GM21423 (cell line): ENCODE results near the gene DNASE2B.

Experiments
- ATAC-seq: cut with Tn5 transposase; IDR thresholded peaks from one replicate; pipeline ENCODE4 v1.9.1; 2021; ENCODE audit warnings: mild to moderate bottlenecking, moderate library complexity; ENCODE audit not compliant: unreplicated experiment

The DNASE2B gene

DNA sequence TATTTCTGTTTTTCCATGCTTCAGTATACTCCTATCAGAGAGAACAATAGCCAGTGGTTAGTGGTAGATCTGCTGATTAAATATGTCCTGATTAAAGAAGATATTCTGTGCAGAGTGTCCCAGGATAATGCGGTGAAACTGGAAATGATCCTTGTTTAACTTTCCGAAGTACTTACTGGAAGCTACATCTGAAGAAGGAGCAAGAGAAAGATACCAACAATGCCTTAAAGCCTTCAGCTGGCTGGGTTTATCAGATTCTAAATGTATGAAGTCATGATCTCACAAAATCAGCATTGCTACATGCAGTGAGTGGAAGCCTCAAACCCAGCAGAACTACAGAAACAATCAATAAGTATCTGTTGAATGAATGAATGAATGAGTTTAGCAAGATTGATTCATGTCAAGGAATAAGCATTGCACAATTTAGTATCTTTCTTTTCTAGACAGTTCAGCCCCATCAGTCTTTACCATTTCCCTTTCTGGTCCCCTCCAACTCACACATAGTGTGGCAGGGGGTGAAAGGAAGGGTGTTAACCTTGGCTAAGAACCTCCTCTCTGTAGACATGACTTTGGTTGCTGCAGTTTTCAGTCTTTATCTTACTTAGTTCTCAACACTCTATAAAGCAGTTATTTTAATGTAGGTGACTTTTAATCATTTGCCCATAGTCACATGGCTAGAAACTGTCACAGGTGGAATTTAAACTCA, 24.7 kb upstream of the DNASE2B start:
- ATAC-seq, result no peak

DNA sequence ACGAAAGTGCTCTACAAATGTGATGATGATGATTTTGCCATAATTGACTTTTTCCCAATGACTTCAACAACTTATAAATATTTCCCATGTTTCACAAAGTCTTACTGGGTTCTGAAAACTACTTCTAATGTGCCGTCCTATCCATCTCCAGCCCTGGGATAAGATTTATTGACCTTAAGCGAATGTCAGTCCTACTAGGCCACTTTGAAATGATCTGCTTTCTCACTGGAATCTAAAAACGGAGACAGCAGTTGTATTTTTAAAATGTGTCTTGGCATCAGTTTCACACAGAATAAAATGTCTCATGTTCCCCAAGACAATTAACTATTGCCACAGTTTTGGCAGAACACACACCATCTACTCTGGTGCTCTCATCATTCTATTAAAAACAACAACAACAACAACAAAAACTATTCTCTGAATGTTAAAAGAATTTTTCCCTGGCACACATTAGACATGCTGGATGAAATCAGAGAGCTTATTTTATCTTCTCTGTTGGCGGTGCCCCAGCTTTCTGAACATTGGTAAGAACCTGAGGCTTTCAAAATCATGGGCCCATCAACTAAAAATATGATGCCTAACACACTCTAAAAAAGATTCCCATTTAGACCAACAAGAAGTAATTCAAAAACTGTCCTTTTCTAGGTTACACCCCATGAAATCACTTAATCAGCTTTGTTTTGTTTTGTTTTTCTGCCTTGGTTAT, 23.1 kb upstream of the DNASE2B start:
- no peak for ATAC-seq

DNA sequence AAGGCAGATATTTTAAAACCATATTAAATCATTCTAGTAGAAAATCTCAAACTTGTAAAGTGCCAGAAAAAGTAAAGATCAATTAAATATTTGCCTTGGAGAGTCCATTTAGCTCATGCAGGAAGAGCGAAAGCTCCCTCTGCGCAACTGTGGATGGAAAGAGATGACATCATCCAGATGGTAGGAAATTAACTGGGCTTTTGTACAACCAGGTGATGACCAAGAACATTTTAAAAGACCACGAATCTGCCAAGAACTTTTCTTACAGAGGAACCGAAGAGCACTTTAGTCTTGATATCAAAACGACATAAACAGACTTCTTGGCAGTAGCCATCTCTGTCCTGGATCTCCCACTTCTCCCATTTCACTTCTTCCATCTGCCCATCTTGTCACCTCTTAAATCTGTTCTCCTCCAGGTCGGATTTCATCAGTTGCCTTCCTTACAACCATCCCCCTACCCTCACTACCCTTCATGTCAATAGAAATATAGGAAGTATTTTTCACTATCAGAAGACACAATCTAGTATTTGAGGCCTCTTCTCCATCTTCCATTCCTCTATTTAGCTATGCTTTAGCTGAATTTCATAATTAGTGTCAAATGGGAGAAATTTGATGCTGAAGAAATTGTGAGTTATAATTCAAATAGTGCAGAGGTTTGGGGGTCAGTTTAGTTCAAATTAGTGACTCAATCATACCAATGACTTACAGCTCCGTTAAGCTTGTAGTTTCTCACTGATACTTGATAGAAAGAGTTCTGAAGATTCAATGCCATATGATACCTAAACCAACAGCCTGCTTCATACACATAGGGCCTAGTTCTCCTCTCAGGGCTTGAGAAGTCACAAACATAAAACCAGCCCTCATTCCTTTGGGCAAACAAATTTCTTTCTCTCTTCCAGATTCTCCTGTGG, 22.0 kb upstream of the DNASE2B start:
- no peak for ATAC-seq

DNA sequence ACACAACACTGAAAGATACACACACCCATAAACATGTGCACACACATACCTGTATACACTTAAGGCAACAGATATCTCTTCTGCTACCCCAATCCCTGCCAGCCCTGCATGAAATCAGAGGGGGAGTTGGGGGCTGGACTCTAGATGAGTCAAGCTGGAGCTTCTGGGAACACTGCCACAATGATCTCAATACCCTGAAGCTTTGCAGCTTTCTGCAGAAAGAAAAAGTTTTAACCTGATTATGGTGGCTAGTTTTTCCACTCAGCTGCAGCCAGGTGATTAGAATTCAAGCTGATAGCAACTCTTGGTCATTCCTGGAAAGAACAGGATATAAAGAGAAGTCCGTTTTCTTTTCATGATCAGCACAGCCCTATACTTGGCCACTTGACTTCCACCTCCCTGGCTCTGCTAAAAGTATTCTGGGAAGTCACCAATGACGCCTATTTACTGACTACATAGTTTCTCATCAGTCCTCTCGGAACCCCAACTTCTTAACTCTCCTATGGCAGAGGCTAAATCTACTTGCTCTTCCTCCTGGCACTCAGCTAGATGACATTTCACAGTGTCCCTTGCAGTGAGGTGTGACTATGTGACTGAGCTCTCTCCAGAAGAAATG, 20.7 kb upstream of the DNASE2B start:
- ATAC-seq, result no peak

DNA sequence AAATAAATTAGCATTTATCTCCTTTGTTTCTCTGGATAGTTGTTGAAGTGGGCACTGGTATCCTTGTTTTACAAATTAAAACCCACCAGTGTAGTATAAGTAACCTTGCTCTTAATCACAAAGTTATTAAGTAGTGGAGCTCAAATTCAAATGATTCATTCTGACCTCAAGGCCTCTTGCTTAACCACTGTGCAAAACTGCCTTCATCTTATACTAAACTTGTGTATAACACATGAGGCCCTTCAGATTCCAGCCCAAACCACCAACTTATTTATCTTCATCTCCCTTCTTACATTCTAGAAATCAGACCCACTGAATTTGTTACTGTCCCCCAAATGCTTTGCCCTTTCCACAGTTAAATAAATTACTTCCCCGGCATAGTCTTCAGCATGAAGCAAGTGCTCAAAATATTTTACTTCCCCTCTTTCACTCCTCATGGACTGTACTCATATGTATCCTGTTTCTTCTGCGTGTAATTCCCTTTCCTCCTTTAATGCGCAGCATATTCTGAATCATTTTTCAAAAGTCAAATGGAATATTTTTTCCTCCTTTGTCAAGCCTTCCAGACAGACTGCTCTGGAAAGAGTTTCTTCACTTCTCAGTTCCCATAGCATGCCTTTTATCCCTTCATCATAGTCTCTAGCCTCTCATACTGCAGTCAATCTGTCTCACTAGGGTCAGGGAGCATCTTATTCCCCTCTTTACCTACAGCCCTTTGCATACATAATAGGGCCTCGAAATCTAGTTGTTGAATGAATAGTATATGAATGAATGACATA, 19.0 kb upstream of the DNASE2B start:
- ATAC-seq, result no peak

DNA sequence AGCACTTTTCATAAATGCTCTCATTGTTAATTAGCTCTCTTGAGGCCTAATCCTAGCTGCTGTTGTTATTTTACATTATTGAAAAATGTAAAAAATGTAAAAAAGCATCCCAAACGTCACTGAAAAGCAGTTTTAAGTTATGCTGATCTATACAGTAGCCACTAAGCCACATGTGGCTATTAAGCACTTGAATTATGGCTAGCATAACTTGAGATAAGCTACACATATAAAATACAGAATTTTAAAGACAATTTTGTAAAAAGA, 18.4 kb upstream of the DNASE2B start:
- ATAC-seq, result no peak

DNA sequence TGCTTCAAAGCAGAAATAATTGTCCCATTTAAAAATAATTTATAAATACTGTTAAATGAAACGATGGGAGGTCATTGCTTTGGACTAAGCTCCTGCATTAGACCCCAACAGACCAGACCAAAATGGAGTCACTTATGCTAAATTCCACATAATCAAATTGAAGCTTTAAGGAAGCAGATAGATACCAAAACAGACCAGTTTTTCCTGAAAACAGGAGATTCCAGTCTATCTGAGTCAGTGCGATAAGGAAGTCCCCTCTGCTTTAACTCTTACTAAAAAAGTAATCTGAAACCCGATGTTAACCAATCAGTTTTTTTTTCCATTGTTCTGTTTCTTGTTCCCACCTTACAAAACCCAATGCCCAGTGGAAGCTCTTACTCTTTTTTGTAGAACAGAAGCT, 16.2 kb upstream of the DNASE2B start:
- no peak for ATAC-seq

DNA sequence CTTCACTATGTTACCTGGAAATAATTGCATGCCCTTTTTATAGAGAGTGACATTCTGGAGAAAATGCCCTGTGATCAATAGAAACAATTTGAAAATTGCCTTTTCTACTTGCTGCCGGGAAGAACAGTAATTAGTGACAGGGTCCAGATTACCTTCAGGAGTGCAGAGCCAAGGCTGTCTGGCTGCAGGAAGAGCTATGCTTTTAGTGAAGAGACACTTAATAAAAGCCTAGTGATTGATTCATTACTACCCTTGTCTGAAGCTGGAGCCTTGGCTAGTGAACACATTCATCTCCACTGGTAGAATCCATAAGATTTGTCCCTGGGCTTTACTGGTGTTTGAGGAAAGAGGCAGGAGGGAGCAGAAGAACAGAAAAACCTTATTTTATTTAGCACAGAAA, 12.9 kb upstream of the DNASE2B start:
- ATAC-seq, result no peak

DNA sequence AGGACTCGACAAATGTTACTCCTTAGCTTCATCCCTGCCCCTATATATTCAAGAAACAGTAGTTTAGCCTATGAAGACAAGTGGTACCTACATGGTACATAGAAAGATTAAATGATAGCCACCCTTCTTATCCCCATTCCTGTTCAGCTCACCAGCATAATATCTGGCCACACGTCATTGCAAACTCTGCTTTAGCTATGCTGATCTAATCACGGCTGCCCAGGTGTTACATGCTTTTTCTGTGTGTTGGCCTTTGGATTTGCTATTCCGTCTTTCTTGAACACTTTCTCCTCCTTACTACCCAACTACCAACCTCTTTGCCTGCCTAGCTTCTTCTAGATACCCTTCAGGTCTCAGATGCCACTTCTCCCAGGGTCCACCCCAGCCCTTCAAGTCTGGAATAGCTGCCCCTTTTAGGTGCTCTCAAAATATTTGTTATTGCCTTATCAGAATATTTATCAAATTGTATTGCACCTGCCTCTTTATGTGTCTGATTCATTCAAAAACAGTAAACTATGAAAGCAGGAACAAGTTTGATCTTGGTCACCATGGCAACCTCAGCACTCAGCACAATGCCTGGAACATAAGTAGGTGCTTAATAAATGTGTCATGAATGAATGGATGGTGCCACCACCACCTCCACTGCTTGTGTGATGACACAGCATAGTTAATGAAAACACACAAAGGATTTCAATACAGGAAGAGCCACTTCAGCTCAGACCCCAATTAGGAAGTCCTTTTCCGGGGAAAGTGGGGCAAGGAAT, 11.4 kb upstream of the DNASE2B start:
- ATAC-seq, result no peak

DNA sequence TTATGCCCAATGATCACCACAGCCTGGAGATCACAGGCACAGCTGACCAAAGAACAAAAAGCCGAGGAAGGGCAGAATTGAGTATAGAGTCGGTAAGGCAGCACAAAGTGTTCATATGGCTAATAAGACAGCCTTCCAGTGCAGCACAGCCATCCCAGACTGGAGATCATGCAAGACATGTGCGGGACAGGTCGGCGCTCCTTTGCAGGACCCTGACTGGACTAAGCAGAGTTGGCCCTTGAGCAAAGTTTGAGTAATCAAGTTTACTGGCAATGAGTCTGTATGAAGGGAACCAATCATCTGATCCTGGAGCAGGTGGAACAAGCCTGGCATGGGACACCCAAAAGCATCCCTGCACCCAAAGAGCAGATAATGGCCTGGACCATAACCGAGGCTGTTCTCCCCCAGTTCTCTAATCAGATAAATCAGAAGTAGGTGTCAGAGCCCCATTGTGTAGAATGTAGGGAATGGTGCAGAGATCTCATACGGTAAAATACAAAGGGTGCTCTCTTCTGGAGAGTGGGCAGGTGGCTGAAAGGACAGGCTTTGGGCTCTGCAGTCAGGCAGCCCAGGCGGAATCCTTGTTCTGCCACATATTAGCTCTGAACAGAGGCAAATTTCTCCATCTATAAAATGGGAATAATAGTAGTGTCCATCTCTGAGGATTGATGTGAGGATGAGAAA, 10.7 kb upstream of the DNASE2B start:
- ATAC-seq, result no peak

DNA sequence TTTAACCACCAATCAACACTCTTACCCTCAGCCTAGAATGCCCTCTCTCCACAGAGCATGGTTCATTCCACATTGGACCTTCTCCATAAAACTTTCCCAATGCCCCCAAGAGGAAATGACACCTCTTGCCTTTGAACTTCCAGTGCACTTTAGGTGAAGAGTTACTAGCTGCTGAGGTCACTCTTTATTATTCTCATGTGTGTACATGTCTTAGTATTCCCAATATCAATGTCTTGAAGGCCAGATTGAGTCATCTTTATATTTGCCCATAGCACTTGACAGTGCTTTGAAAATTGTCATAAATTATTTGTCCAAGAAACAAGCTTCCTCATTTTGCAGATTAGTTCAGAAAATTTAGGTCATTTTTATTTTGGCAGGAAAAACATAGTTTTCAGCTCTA, 8.1 kb upstream of the DNASE2B start:
- ATAC-seq, result no peak

DNA sequence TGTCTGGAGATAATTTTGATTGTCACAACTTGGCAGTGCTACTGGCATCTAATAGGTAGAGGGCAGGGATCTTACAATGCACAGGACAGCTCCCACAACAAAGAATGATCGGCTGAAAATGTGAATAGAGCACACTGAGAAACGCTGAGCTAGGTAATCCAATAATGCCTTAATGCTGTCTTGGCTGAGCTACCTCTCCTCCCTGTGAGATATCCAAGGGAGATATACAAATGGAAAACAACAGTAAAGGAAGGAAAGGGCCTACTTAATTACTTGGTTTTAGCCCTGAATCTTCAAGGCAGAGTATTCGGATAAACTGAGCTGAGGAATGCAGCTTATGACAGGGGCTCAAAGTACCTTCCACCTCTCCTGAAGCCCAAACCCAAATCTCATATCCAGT, 2.9 kb downstream of the DNASE2B start:
- no peak for ATAC-seq

DNA sequence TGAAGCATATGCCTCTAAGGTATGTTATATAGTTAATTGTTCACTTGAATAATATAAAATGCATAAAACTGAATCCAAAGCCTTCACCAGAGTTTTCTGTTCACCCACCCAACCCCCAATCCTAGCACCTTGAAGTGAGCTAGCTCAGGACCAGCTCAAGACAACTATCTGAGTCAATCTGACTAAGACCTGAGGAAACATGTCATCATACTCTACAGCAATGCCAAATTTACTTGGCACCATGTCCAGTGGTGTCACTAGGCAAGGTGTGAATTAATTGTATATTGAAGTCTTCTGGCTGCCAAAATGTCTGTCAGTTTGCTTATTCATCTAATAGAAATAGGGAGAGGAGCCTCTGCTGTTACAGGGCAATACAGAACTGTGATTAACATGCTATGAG, 3.8 kb downstream of the DNASE2B start:
- no peak for ATAC-seq

DNA sequence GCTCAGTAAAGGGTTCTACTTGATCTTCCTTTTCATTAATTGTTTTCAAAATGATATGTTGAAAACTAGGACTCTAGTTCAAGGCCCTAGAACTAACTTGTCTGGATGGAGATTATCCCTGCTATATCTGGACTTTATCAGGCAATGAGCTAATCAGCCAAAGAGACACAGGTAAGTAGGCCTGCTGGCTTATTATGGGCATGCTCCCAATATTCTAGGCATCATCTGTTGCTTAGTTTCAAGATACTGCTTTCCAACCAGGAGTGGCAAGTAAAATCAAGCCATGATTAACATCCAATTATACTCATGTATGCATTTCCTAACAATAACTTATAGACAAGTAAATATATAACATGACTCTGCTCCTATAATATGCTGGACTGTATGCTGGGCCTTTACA, 4.2 kb downstream of the DNASE2B start:
- no peak for ATAC-seq

DNA sequence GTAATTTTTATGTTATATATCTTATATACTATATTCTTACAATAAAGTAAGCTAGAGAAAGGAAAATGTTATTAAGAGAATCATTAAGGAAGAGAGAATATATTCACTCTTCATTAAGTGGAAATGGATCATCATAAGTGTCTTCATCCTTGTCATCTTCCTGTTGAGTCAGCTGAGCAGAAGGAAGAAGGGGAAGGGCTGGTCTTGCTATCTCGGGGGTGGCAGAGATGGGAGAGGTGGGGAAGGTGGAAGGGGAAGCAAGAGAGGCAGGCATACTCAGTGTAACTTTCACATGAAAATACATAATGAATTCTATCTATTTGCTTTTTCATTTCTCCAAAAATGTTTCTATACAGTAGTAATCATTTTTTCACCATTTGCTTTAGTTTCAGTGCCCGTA, 5.1 kb downstream of the DNASE2B start:
- ATAC-seq, result no peak

DNA sequence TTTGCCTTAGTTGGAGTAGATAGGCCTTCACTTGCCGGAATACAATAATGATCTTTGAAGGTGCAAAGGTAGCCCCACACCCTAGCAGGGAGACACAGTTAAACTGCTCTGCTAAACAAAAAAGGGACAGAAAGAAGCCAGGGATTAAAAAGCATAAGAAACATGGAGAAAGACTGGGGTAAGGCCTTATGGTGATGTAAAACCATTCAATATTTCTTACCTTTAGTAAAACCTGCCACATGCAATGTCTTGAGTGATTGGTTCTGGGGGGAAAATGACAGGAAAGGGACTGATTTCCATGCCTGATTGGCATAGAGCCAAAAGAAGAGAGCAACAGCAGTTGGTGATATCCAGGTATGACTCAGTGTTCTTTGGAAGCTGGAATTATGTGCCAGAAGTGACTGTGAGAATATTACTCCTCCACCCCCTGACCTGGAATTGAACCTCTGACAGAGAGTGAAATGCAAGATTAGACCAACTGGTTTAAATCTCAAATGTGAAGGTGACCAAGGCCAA, 8.1 kb downstream of the DNASE2B start:
- ATAC-seq, result no peak

DNA sequence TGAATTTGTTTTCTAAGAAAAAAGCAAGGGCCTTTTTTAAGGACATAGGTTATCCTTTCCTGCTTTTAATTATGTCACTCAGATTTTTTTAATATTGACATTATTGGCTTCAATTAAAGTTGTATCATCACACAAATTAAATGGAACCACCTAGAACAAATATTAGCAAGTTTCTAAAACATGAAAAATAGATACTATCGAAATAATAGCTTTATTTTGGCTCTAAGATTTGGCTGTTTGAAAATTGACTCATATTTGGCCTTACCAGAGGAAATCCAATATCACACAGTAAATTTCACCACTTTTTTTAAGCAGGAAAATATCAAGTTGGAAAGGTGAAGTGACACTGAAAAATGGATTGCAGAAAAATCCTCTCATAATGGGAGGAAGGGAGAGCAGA, 9.2 kb downstream of the DNASE2B start:
- no peak for ATAC-seq

DNA sequence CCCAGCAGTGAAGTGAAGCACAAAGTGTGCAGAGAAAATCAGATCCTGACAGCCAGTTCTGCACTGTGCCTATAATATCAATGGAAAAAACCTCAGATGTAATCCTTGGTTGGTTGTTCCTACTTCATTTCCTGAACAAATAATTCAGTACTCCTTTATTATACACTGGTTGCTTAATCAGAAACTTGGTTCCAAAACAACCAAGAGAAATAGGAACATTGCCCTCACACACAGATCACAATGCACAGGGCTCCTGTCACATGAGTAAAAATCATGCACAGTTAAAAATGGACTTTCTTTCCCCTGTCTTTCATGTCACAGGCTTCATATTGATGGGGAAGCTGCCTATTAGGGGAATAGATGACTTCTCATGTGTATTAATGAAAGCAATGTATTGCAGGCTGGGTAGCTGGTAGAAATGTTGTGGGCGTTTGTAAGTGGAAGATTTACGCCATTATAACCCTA, 9.7 kb downstream of the DNASE2B start:
- no peak for ATAC-seq

DNA sequence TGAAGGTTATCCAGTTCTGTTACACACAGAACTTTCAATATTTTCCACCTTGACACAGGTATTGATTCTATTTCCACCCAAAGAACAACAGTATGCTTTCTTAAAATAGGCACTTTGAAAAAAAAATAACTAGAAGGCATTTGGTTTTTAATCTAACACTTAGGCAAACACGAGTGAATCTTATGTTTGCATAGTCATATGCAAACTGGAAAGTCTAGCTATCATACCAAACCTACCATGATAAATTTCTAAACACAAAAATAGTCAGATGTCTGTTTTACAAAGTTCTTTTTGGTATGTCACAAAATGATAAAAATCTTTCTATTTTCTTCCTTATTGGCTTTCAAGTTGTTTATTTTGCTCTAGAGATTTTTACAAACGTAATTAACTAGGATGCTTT, 11.6 kb downstream of the DNASE2B start:
- no peak for ATAC-seq
